ENCODE data around the gene PKDREJ. TPM values are rescaled to one million over a fixed set of nuclear protein-coding genes. Genes with fewer than 3 reads are reported as not detected.

PKDREJ gene
- total RNA-seq, 2 experiments from 2014 or later = not detected

DNA sequence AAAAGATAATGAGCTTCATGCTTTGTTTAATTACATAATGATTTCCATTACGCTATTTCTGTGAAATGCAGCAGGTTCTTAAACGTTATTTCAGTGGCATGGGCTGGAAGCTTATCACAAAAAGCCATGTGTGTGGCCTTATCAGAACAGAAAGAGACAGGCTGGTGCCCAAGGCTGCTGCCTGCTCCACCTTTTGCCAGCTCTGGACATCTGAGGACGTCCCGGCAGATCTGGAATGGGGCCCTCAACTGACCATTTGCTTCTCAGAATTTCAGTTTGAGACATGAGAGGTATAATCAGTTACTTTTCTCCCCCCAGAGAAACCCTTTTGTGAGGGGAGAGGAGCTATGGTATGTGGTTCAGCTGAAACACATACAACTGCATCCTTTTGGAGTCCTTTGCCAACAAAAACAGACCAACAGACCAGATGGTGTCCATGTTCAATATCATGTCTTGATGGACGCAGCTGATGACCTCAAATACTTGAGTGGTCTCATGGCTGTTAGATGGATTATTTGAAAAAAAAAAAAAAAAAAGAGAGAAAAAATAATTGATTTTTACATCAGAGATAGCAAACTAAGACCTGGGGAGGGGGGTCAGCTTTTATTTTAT, 21.6 kb downstream of the PKDREJ start:
- Histone ChIP-seq H3K4me2 (ENCODE audit: low read length) (no peak overlapping the region), H3K9me2 (ENCODE audit: insufficient read depth, low read length) (no peaks in the 10 kb centered on the region), H3K36me3 (ENCODE audit: insufficient read depth, low read length) (no peaks in the 10 kb centered on the region), H3K4me1 (ENCODE audit: insufficient read depth, low read length, poor library complexity, severe bottlenecking) (peaks cover 27% of the 10 kb centered on the region), H3K4me3 (ENCODE audit: low read depth, low read length, poor library complexity, severe bottlenecking) (no peak overlapping the region), H4K20me1 (ENCODE audit: insufficient read depth, low read length) (no peaks in the 10 kb centered on the region), H2AFZ (ENCODE audit: low read length) (no peak overlapping the region), H3K79me2 (ENCODE audit: insufficient read depth, low read depth, low read length) (no peaks in the 10 kb centered on the region), H3K9me3 (ENCODE audit: low read length) (peaks cover 14% of the 10 kb centered on the region; the same call in 1 of the 2 replicates), H3K27ac (ENCODE audit: low read depth, low read length, poor library complexity, severe bottlenecking) (no peak overlapping the region)
- POLR2A ChIA-PET = interaction anchor here (0.6 kb wide), 1 partner anchor 92 kb away, joined by 6 read pairs; no protein-coding TSS in a partner anchor
- BruUV-seq (replicated peaks) = no TSS peak
- TF ChIP-seq, protein P1, sequence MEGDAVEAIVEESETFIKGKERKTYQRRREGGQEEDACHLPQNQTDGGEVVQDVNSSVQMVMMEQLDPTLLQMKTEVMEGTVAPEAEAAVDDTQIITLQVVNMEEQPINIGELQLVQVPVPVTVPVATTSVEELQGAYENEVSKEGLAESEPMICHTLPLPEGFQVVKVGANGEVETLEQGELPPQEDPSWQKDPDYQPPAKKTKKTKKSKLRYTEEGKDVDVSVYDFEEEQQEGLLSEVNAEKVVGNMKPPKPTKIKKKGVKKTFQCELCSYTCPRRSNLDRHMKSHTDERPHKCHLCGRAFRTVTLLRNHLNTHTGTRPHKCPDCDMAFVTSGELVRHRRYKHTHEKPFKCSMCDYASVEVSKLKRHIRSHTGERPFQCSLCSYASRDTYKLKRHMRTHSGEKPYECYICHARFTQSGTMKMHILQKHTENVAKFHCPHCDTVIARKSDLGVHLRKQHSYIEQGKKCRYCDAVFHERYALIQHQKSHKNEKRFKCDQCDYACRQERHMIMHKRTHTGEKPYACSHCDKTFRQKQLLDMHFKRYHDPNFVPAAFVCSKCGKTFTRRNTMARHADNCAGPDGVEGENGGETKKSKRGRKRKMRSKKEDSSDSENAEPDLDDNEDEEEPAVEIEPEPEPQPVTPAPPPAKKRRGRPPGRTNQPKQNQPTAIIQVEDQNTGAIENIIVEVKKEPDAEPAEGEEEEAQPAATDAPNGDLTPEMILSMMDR (conservative IDR thresholded peaks at IDR 0.05; ENCODE audit: low read length) = no peak
- no peak for TF ChIP-seq EZH2phosphoT487 (IDR thresholded peaks at IDR 0.05; ENCODE audit: borderline replicate concordance, low read depth, low read length)
- CTCF ChIA-PET (ENCODE audit: unreplicated experiment) = no interaction called here
- DNase-seq (ENCODE audit: low spot score) = no peak
- intact Hi-C loops (cut with micrococcal nuclease; ENCODE audit: unreplicated experiment) = no loop called here

DNA sequence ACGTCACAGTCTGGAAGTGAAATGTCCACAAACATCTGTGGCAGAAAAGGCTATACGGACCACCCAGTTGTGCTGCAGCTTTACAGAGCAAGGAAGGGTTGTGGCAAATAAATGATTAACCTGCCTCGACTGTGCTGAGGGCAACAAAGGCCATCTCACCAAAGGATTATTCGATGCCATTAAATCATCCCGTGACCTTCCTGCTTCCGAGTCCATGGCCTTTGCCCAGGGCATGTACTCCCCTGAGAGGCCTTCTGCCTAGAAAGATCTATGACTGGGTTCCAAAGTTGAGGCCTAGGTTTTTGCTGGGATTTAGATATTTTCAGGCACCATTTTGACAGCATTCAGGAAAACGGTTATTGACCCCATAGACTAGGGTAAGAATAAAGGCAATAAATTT, 22.2 kb downstream of the PKDREJ start:
- no TSS peak for BruUV-seq (replicated peaks)
- POLR2A ChIA-PET = no interaction called here
- no peak for DNase-seq (ENCODE audit: low spot score)

More for the DNA sequence above, 22.2 kb downstream of the PKDREJ start:
- intact Hi-C loops (cut with micrococcal nuclease; ENCODE audit: unreplicated experiment) = no loop called here
- H3K79me2 ChIP-seq (ENCODE audit: insufficient read depth, low read depth, low read length) = no peaks in the 10 kb centered on the region
- H4K20me1 ChIP-seq (ENCODE audit: insufficient read depth, low read length) = no peaks in the 10 kb centered on the region
- no peaks in the 10 kb centered on the region for H3K36me3 ChIP-seq (ENCODE audit: insufficient read depth, low read length)
- no peak overlapping the region for H3K4me3 ChIP-seq (ENCODE audit: low read depth, low read length, poor library complexity, severe bottlenecking)
- CTCF ChIA-PET (ENCODE audit: unreplicated experiment) = no interaction called here
- peak overlapping the region; percentile 43; the same call in 1 of the 2 replicates for H3K4me2 ChIP-seq (ENCODE audit: low read length)
- H3K27ac ChIP-seq (ENCODE audit: low read depth, low read length, poor library complexity, severe bottlenecking) = peak overlapping the region; percentile 65
- TF ChIP-seq, protein P1 (conservative IDR thresholded peaks at IDR 0.05; ENCODE audit: low read length) = no peak
- TF ChIP-seq EZH2phosphoT487 (IDR thresholded peaks at IDR 0.05; ENCODE audit: borderline replicate concordance, low read depth, low read length) = no peak
- H3K9me2 ChIP-seq (ENCODE audit: insufficient read depth, low read length) = no peaks in the 10 kb centered on the region
- peak overlapping the region; percentile 27; the same call in 1 of the 2 replicates for H2AFZ ChIP-seq (ENCODE audit: low read length)
- H3K9me3 ChIP-seq (ENCODE audit: low read length) = peaks cover 14% of the 10 kb centered on the region; the same call in 1 of the 2 replicates
- peaks cover 27% of the 10 kb centered on the region for H3K4me1 ChIP-seq (ENCODE audit: insufficient read depth, low read length, poor library complexity, severe bottlenecking)
